Peyer's patch (tissue), 4 donors: ENCODE measurements around the gene NGDN.

ENCODE experiments used
- POLR2A ChIP-seq, 2 donors: fragments of 450-650 bp; IDR thresholded peaks; one replicate each; pipeline ENCODE4 v1.5.1; 2017; ENCODE audit warnings: antibody characterized with exemption in 2 of 2, mild to moderate bottlenecking in 2 of 2, moderate library complexity in 2 of 2
- TF ChIP-seq, protein P1 (sequence below), 6 experiments: fragments of 450-650 bp in 4 of 6; fragments of 200-600 bp in 2 of 6; sonication (generic) in 1 of 6; IDR thresholded peaks; one replicate each; pipeline ENCODE4 v1.5.1; 2017 to 2019; ENCODE audit warnings: antibody characterized with exemption in 6 of 6, mild to moderate bottlenecking in 3 of 6, moderate library complexity in 1 of 6

DNA sequence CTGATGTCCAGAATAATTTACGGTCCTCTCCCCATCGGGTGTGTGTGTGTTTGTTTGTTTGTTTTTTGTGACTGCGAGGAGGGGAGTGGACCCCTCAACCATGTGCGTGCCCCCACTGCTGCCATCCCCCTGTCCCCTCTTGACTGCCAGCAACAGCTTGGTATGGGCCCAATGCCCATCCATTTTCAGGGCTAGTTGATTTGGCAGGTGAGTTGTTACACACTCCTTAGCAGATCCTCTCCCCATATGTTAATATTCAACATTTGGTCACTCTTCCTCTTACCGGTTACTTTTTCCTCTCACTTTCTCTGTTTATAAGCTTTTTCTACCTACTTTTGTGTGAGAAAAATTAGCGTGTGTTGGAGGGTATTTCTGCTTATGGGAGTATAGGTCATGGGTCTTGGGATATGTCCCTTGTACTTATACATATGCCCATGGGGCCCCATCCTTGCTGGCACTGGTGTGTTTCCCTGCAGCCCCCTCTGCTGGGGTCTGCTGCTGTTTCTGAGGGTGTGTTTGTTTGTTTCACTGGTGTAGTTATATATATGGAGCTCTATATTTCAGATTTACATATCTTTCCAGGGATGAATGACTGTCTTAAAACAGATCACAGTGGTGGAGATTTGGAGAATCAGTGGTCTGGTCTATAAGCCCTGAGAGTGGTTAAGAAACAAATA, 48.3 kb downstream of the NGDN start:
- TF ChIP-seq, protein P1, sequence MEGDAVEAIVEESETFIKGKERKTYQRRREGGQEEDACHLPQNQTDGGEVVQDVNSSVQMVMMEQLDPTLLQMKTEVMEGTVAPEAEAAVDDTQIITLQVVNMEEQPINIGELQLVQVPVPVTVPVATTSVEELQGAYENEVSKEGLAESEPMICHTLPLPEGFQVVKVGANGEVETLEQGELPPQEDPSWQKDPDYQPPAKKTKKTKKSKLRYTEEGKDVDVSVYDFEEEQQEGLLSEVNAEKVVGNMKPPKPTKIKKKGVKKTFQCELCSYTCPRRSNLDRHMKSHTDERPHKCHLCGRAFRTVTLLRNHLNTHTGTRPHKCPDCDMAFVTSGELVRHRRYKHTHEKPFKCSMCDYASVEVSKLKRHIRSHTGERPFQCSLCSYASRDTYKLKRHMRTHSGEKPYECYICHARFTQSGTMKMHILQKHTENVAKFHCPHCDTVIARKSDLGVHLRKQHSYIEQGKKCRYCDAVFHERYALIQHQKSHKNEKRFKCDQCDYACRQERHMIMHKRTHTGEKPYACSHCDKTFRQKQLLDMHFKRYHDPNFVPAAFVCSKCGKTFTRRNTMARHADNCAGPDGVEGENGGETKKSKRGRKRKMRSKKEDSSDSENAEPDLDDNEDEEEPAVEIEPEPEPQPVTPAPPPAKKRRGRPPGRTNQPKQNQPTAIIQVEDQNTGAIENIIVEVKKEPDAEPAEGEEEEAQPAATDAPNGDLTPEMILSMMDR (IDR thresholded peaks at IDR 0.05): no peak
- no peak for TF ChIP-seq POLR2A (IDR thresholded peaks at IDR 0.05)
